ENCODE data around the gene ZC3H10.

DNA sequence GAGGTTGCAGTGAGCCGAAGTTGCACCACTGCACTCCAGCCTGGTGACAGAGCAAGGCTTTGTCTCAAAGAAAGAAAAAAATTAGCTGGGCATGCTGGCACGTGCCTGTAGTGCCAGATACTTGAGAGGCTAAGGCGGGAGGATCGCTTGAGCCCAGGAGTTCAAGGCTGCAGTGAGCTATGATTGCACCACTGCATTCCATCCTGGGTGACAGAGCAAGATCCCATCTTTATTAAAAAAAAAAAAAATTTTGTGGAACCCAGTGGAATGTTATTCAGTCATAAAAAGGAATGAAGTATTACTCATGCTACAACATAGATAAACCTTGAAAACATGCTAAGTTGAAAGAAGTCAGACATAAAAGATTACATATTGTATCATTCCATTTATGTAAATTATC, 46.4 kb upstream of the ZC3H10 start:
- TF ChIP-seq, protein P1, sequence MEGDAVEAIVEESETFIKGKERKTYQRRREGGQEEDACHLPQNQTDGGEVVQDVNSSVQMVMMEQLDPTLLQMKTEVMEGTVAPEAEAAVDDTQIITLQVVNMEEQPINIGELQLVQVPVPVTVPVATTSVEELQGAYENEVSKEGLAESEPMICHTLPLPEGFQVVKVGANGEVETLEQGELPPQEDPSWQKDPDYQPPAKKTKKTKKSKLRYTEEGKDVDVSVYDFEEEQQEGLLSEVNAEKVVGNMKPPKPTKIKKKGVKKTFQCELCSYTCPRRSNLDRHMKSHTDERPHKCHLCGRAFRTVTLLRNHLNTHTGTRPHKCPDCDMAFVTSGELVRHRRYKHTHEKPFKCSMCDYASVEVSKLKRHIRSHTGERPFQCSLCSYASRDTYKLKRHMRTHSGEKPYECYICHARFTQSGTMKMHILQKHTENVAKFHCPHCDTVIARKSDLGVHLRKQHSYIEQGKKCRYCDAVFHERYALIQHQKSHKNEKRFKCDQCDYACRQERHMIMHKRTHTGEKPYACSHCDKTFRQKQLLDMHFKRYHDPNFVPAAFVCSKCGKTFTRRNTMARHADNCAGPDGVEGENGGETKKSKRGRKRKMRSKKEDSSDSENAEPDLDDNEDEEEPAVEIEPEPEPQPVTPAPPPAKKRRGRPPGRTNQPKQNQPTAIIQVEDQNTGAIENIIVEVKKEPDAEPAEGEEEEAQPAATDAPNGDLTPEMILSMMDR (IDR thresholded peaks at IDR 0.05; ENCODE audit: low read length) = no peak
- TF ChIP-seq EZH2 (optimal IDR thresholded peaks at IDR 0.05; ENCODE audit: low read depth, low read length) = no peak
